ENCODE data around the gene ADCY2. TPM values are rescaled to one million over a fixed set of nuclear protein-coding genes. Genes with fewer than 3 reads are reported as not detected.

ADCY2 gene
- total RNA-seq, 1 experiment from 2014 or later, result not detected

- Mint-ChIP-seq H3K27me3 (ENCODE audit: unreplicated experiment) (no peaks in the 10 kb centered on the region), H3K4me1 (ENCODE audit: low read depth, unreplicated experiment) (no peaks in the 10 kb centered on the region), H3K27ac (ENCODE audit: unreplicated experiment) (no peak overlapping the region), H3K36me3 (ENCODE audit: insufficient read depth, unreplicated experiment) (no peaks in the 10 kb centered on the region), H3K9me3 (ENCODE audit: low read depth, unreplicated experiment) (peaks cover 13% of the 10 kb centered on the region), H3K4me3 (ENCODE audit: low read depth, unreplicated experiment) (no peak overlapping the region)
- intact Hi-C loops (cut with micrococcal nuclease; ENCODE audit: unreplicated experiment), result no loop called here
- DNase-seq, result no peak
- BruUV-seq (replicated peaks), result no TSS peak
- CTCF ChIA-PET, result no interaction called here
- no peak for TF ChIP-seq CTCF (IDR thresholded peaks at IDR 0.05; ENCODE audit: unreplicated experiment)
Observed at GRCh38 chr5:7363067-7363677, 32.8 kb upstream of the ADCY2 start.

- no peak overlapping the region for H3K27ac Mint-ChIP-seq (ENCODE audit: unreplicated experiment)
Observed at GRCh38 chr5:7364226-7364875, 31.6 kb upstream of the ADCY2 start.

DNA sequence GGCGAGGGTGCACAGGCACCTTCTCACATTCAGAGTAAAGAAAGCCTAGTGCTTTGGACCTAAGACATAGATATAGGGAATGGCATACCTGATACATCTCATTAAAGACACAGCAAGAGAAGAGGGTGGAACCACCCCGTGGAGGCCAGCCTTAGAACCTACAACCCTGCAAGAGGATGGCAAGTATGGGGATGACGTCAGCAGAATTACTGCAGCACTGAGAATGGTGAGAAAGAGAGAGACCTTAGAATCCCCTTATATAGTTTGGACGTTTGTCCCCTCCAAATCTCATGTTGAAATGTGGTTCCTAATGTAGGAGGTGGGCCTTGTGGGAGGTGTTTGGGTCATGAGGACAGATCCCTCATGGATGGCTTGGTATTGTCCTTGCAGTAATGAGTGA, 28.2 kb upstream of the ADCY2 start:
- CTCF ChIA-PET, result no interaction called here
- H3K36me3 Mint-ChIP-seq (ENCODE audit: insufficient read depth, unreplicated experiment), result no peaks in the 10 kb centered on the region
- no peak overlapping the region for H3K27ac Mint-ChIP-seq (ENCODE audit: unreplicated experiment)
- TF ChIP-seq CTCF (IDR thresholded peaks at IDR 0.05; ENCODE audit: unreplicated experiment), result no peak
- H3K4me3 Mint-ChIP-seq (ENCODE audit: low read depth, unreplicated experiment), result no peak overlapping the region
- no peak for DNase-seq
- H3K27me3 Mint-ChIP-seq (ENCODE audit: unreplicated experiment), result no peaks in the 10 kb centered on the region
- intact Hi-C loops (cut with micrococcal nuclease; ENCODE audit: unreplicated experiment), result no loop called here
- H3K4me1 Mint-ChIP-seq (ENCODE audit: low read depth, unreplicated experiment), result no peaks in the 10 kb centered on the region
- no TSS peak for BruUV-seq (replicated peaks)
- peaks cover 16% of the 10 kb centered on the region for H3K9me3 Mint-ChIP-seq (ENCODE audit: low read depth, unreplicated experiment)

More at GRCh38 chr5:7364226-7364875, 31.6 kb upstream of the ADCY2 start:
- intact Hi-C loops (cut with micrococcal nuclease; ENCODE audit: unreplicated experiment), result no loop called here
- no peaks in the 10 kb centered on the region for H3K4me1 Mint-ChIP-seq (ENCODE audit: low read depth, unreplicated experiment)
- H3K9me3 Mint-ChIP-seq (ENCODE audit: low read depth, unreplicated experiment), result peaks cover 11% of the 10 kb centered on the region
- DNase-seq, result no peak
- BruUV-seq (replicated peaks), result no TSS peak
- CTCF ChIA-PET, result no interaction called here
- no peak overlapping the region for H3K4me3 Mint-ChIP-seq (ENCODE audit: low read depth, unreplicated experiment)
- TF ChIP-seq CTCF (IDR thresholded peaks at IDR 0.05; ENCODE audit: unreplicated experiment), result no peak
- no peaks in the 10 kb centered on the region for H3K36me3 Mint-ChIP-seq (ENCODE audit: insufficient read depth, unreplicated experiment)
- no peaks in the 10 kb centered on the region for H3K27me3 Mint-ChIP-seq (ENCODE audit: unreplicated experiment)

DNA sequence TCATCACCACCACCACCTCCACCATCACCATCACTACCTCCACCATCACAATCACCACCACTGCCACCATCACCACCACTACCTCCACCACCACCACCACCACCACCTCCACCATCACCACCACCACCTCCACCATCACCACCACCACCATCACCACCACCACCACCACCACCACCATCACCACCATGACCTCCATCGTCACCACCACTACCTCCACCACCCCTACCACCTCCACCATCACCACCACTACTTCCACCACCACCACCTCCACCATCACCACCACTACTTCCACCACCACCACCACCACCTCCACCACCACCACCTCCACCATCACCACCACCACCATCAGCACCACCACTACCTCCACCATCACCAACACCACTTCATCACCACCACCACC, 23.5 kb upstream of the ADCY2 start:
- Mint-ChIP-seq H3K9me3 (ENCODE audit: low read depth, unreplicated experiment) (peaks cover 19% of the 10 kb centered on the region), H3K4me3 (ENCODE audit: low read depth, unreplicated experiment) (no peak overlapping the region), H3K27me3 (ENCODE audit: unreplicated experiment) (no peaks in the 10 kb centered on the region), H3K4me1 (ENCODE audit: low read depth, unreplicated experiment) (no peaks in the 10 kb centered on the region), H3K27ac (ENCODE audit: unreplicated experiment) (no peak overlapping the region), H3K36me3 (ENCODE audit: insufficient read depth, unreplicated experiment) (no peaks in the 10 kb centered on the region)
- BruUV-seq (replicated peaks), result no TSS peak
- intact Hi-C loops (cut with micrococcal nuclease; ENCODE audit: unreplicated experiment), result no loop called here
- CTCF ChIA-PET, result no interaction called here
- DNase-seq, result no peak
- no peak for TF ChIP-seq CTCF (IDR thresholded peaks at IDR 0.05; ENCODE audit: unreplicated experiment)
